Panc1 (cell line): ENCODE measurements around the gene DNAJC13. TPM values are rescaled to one million over a fixed set of nuclear protein-coding genes. Genes with fewer than 3 reads are reported as not detected.

Experiments used
- ATAC-seq: fragments of 200-7000 bp; cut with Tn5 transposase; 2 replicates; pipeline ENCODE4 v1.9.1; 2020; ENCODE audit warnings: mild to moderate bottlenecking, moderate library complexity
- BruUV-seq: library from RNA; stranded (reverse); fragments of 400-500 nt; replicated peaks from 2 replicates; lab custom pipeline; 2021; lab: Mats Ljungman, UMichigan
- CTCF ChIA-PET: fragments of 300-600 bp; sonication (Branson Sonifier 250); formaldehyde crosslinking; loops from one replicate; lab custom pipeline; 2022; ENCODE audit warnings: antibody characterized with exemption; lab: Charles Lee
- POLR2A ChIA-PET: fragments of 300-600 bp; sonication (Branson Sonifier 250); formaldehyde crosslinking; loops from one replicate; lab custom pipeline; 2022; ENCODE audit warnings: antibody characterized with exemption; lab: Charles Lee
- DNase-seq: peaks from one replicate; pipeline ENCODE4 v3.0.0-alpha.2; 2010; ENCODE audit warnings: low read depth, low spot score
- H3K27ac ChIP-seq: 2 replicates; pipeline ENCODE4 v1.5.1; 2011; ENCODE audit warnings: mild to moderate bottlenecking, low read length, inconsistent platforms
- H3K27me3 ChIP-seq: fragments of 200-500 bp; sonication (Bioruptor generic); 2 replicates; pipeline ENCODE4 v1.6.0; 2014; ENCODE audit warnings: low read length, inconsistent platforms; ENCODE audit not compliant: control insufficient read depth, insufficient read depth
- H3K36me3 ChIP-seq: fragments of 200-500 bp; sonication (Bioruptor generic); 2 replicates; pipeline ENCODE4 v1.5.1; 2014; ENCODE audit warnings: inconsistent platforms, mild to moderate bottlenecking, low read length, moderate library complexity; ENCODE audit not compliant: control insufficient read depth, insufficient read depth
- H3K4me1 ChIP-seq: 2 replicates; pipeline ENCODE4 v1.5.1; 2011; ENCODE audit warnings: inconsistent platforms, mild to moderate bottlenecking, low read length, moderate library complexity; ENCODE audit not compliant: control insufficient read depth, insufficient read depth
- H3K4me3 ChIP-seq, 2 experiments: 2 replicates each; pipeline ENCODE4 v1.5.1; 2011 to 2012; ENCODE audit warnings: low read depth in 2 of 2, low read length in 2 of 2, mild to moderate bottlenecking in 2 of 2, inconsistent platforms in 1 of 2, moderate library complexity in 1 of 2
- H3K9me3 ChIP-seq: fragments of 200-500 bp; sonication (Bioruptor generic); 2 replicates; pipeline ENCODE4 v1.5.1; 2014; ENCODE audit warnings: low read depth, mild to moderate bottlenecking, inconsistent platforms, low read length, moderate library complexity; ENCODE audit not compliant: control insufficient read depth, insufficient read depth
- POLR2AphosphoS5 ChIP-seq: IDR thresholded peaks from 2 replicates; pipeline ENCODE4 v1.6.1; 2012; ENCODE audit warnings: mild to moderate bottlenecking, low read depth, low read length, moderate library complexity
- SIN3A ChIP-seq: IDR thresholded peaks from 2 replicates; pipeline ENCODE4 v1.6.1; 2012; ENCODE audit warnings: low read depth, mild to moderate bottlenecking, low read length, moderate library complexity, borderline replicate concordance; ENCODE audit not compliant: insufficient read depth
- TCF7L2 ChIP-seq: IDR thresholded peaks from 2 replicates; pipeline ENCODE4 v1.6.1; 2011; ENCODE audit warnings: mild to moderate bottlenecking, low read depth, low read length, inconsistent platforms
- in situ Hi-C: cut with HindIII; loops from 2 replicates; pipeline ENCODE4 v1.10.0; 2016; ENCODE audit warnings: low sequenced_read_pairs, low pct_unique_long_range_greater_than_20kb
- intact Hi-C: fragments of 100-400 bp; cut with micrococcal nuclease; formaldehyde crosslinking; loops from one replicate; pipeline ENCODE4 v1.10.0; 2022; ENCODE audit not compliant: unreplicated experiment
- total RNA-seq: library from RNA; stranded (reverse); gene quantifications from one replicate; pipeline ENCODE4 v1.2.1, GENCODE V29; 2021; ENCODE audit not compliant: unreplicated experiment
- TF ChIP-seq, protein P1 (sequence below), 2 experiments: IDR thresholded peaks; 2 replicates each; pipeline ENCODE4 v1.6.1; 2011 to 2012; ENCODE audit warnings: low read depth in 2 of 2, control low read depth in 1 of 2, low read length in 1 of 2, mild to moderate bottlenecking in 1 of 2, moderate library complexity in 1 of 2; ENCODE audit not compliant: insufficient read depth in 1 of 2
- TF ChIP-seq, protein P2 (sequence below): fragments of 450-650 bp; IDR thresholded peaks from 2 replicates; pipeline ENCODE4 v1.5.1; 2017; ENCODE audit warnings: mild to moderate bottlenecking

The DNAJC13 gene
- total RNA-seq, 1 experiment from 2014 or later = 54.2 TPM

DNA sequence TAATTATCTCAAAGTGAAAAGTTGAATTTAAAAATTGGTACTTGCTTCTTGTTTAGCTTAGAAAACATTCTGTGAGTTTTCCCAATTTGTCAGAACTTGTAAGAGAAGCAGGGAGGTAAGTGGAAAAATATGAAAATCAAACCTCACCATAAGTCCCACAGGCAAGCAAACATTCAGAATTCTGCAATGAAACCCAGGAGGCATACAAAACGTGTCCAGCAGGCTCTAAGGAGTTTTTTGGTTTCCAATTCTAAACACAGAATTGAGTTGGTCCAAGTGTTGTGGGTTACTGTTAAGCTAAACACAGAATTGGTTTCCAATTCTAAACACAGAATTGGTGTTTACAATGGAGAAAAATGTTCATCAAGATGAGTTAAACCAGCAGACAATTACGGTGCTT, 152.7 kb downstream of the DNAJC13 start:
- Histone ChIP-seq H3K27ac (no peak overlapping the region), H3K36me3 (no peaks in the 10 kb centered on the region), H3K4me1 (no peaks in the 10 kb centered on the region), H3K27me3 (no peaks in the 10 kb centered on the region), H3K4me3 (no peak overlapping the region), H3K9me3 (no peaks in the 10 kb centered on the region)
- no peak for ATAC-seq
- no peak for DNase-seq
- TF ChIP-seq POLR2AphosphoS5 = no peak
- TF ChIP-seq, protein P1, sequence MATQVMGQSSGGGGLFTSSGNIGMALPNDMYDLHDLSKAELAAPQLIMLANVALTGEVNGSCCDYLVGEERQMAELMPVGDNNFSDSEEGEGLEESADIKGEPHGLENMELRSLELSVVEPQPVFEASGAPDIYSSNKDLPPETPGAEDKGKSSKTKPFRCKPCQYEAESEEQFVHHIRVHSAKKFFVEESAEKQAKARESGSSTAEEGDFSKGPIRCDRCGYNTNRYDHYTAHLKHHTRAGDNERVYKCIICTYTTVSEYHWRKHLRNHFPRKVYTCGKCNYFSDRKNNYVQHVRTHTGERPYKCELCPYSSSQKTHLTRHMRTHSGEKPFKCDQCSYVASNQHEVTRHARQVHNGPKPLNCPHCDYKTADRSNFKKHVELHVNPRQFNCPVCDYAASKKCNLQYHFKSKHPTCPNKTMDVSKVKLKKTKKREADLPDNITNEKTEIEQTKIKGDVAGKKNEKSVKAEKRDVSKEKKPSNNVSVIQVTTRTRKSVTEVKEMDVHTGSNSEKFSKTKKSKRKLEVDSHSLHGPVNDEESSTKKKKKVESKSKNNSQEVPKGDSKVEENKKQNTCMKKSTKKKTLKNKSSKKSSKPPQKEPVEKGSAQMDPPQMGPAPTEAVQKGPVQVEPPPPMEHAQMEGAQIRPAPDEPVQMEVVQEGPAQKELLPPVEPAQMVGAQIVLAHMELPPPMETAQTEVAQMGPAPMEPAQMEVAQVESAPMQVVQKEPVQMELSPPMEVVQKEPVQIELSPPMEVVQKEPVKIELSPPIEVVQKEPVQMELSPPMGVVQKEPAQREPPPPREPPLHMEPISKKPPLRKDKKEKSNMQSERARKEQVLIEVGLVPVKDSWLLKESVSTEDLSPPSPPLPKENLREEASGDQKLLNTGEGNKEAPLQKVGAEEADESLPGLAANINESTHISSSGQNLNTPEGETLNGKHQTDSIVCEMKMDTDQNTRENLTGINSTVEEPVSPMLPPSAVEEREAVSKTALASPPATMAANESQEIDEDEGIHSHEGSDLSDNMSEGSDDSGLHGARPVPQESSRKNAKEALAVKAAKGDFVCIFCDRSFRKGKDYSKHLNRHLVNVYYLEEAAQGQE (IDR thresholded peaks at IDR 0.05; ENCODE audit: insufficient read depth in 1 of 2, low read depth in 2 of 2, low read length in 1 of 2) = no peak
- TF ChIP-seq SIN3A = no peak
- TF ChIP-seq, protein P2, sequence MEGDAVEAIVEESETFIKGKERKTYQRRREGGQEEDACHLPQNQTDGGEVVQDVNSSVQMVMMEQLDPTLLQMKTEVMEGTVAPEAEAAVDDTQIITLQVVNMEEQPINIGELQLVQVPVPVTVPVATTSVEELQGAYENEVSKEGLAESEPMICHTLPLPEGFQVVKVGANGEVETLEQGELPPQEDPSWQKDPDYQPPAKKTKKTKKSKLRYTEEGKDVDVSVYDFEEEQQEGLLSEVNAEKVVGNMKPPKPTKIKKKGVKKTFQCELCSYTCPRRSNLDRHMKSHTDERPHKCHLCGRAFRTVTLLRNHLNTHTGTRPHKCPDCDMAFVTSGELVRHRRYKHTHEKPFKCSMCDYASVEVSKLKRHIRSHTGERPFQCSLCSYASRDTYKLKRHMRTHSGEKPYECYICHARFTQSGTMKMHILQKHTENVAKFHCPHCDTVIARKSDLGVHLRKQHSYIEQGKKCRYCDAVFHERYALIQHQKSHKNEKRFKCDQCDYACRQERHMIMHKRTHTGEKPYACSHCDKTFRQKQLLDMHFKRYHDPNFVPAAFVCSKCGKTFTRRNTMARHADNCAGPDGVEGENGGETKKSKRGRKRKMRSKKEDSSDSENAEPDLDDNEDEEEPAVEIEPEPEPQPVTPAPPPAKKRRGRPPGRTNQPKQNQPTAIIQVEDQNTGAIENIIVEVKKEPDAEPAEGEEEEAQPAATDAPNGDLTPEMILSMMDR = no peak
- TF ChIP-seq TCF7L2 = no peak
- ChIA-PET CTCF (no interaction called here), POLR2A (no interaction called here)
- in situ Hi-C loops (no loop called here), intact Hi-C loops (no loop called here)
- BruUV-seq = no TSS peak

DNA sequence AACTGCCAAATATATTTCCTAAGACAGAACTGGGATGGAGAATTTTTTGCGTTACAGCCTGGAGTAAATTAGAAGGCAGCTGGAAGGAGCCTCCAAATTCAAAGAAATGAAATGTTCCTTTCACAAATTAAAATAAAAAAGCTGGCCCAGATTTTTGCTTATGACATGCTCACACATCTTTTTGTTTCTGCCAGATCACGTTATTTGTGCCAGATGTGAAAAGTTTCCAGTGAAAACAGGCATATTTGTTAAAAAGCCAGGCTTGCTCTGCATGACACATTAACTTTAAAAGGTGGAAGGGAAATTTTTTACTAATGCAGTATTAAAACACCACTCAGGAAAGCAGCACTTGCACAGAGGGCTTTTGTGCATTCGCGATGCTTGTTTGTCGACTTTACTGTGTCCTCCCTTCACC, 156.5 kb downstream of the DNAJC13 start:
- in situ Hi-C loops = no loop called here
- ChIA-PET CTCF (no interaction called here), POLR2A (no interaction called here)
- Histone ChIP-seq H3K27me3 (no peaks in the 10 kb centered on the region), H3K9me3 (no peaks in the 10 kb centered on the region), H3K4me3 (no peak overlapping the region), H3K4me1 (no peaks in the 10 kb centered on the region), H3K36me3 (no peaks in the 10 kb centered on the region), H3K27ac (no peak overlapping the region)
- DNase-seq (no peak), ATAC-seq (no peak)
- BruUV-seq = no TSS peak
- TF ChIP-seq SIN3A (no peak), POLR2AphosphoS5 (no peak), TCF7L2 (no peak)
- TF ChIP-seq, protein P2 = no peak
- TF ChIP-seq, protein P1 (IDR thresholded peaks at IDR 0.05; ENCODE audit: insufficient read depth in 1 of 2, low read depth in 2 of 2, low read length in 1 of 2) = no peak
- intact Hi-C loops = no loop called here
